Skeletal muscle cell (primary cell): ENCODE data around the gene DNM2.
A peak's percentile ranks its signal among the peaks of the same experiment; 100 is the strongest.

Experiments
- DNase-seq: peaks from one replicate; pipeline ENCODE4 v3.0.0-alpha.2; 2010; ENCODE audit warnings: low read depth
- H3K4me3 ChIP-seq: 2 replicates; pipeline ENCODE4 v1.5.1; 2011; ENCODE audit warnings: low read depth, mild to moderate bottlenecking, control low read depth, low read length, moderate library complexity

The DNM2 gene

DNA sequence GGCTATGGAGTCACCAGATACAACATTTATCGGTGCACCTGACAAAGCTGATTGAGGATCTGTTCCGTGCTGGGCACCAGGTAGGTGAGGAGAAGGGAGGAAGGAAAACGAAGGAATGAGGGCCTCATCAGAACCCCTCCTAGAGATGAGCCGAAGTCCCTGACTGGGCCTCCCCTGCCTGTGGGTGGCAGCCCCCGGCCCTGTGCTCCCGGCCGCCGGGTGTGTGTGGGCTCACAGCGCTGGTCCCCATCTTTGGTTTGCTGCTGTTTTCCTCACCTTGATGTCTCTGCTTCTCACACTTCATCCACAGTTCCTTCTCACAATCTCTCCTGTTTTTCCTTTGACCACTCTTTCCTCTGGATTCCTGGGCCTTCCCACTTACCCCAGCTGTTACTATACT lies 85.4 kb downstream of the DNM2 start:
- no peak overlapping the region for H3K4me3 ChIP-seq
- no peak for DNase-seq

DNA sequence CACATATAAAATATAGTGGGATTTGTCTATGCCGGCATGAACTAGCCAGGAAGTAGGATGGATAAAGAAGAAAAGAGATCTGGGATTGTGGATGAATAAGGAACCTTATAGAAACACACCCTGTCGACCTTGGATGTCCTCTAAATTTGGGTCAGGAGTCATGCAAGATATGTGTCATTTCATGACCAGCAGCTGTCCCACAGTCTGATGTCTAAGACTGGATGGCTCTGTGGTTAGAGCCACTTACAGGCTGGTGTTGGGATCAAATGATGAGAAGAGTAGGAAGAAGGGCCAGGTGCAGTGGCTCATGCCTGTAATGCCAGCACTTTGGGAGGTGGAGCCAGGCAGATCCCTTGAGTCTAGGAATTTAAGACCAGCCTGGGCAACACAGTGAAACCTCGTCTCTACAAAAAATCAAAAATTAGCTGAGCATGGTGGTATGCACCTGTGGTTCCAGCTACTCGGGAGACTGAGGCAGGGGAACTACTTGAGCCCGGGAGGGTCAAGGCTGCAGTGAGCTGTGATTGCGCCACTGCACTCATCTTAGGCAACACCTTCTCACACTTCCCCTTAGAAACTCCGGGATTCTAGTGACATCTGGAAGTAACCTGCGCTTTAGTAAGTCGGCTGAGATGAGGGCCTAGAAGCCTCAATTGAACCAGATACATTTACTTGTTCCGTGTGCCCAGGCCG lies 87.3 kb downstream of the DNM2 start:
- no peak overlapping the region for H3K4me3 ChIP-seq
- DNase-seq: no peak

GRCh38 chr19:10805758-10806247 lies 87.9 kb downstream of the DNM2 start:
- no peak overlapping the region for H3K4me3 ChIP-seq

DNA sequence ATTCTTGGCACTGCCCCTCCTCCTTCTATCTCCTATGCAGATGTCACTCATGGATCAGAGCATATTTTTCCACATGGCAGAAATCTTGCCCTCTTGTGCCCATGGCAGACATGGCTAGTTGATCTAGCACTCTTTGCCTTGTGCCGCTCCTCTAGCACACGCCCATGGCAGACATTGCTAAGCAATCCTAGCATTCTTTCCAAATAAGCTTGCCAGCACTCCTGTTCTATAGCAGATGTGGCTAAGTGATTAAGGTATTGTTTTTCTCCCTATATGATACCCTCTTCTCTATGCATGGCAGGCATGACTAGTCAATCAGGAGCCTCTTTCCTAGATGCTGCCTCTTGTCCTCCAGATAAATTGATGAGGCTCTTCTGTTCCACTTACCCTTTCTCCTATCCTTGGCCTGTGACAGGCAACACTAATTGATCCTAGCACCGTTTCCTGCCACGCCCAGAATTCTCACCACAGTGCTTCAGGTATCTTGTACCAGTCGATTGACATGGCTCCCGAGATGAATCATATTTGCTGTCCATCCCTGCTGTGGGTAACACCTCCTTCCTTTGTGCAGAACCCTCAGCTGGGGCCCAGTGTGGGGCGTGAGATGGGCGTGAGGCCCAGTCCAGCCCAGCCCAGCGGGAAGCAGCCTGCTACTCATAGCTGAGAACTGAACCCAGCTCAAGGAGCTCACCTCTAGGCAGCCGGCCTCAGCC lies 91.2 kb downstream of the DNM2 start:
- peak; percentile 29 for DNase-seq
- no peak overlapping the region for H3K4me3 ChIP-seq

More at GRCh38 chr19:10805758-10806247, 87.9 kb downstream of the DNM2 start:
- DNase-seq: no peak

GRCh38 chr19:10809651-10810285 lies 91.9 kb downstream of the DNM2 start:
- H3K4me3 ChIP-seq: no peak overlapping the region
- no peak for DNase-seq

GRCh38 chr19:10811391-10812111 lies 93.7 kb downstream of the DNM2 start:
- no peak for DNase-seq
- H3K4me3 ChIP-seq: no peak overlapping the region

GRCh38 chr19:10812196-10812595 lies 94.3 kb downstream of the DNM2 start:
- DNase-seq: no peak
- H3K4me3 ChIP-seq: no peak overlapping the region

DNA sequence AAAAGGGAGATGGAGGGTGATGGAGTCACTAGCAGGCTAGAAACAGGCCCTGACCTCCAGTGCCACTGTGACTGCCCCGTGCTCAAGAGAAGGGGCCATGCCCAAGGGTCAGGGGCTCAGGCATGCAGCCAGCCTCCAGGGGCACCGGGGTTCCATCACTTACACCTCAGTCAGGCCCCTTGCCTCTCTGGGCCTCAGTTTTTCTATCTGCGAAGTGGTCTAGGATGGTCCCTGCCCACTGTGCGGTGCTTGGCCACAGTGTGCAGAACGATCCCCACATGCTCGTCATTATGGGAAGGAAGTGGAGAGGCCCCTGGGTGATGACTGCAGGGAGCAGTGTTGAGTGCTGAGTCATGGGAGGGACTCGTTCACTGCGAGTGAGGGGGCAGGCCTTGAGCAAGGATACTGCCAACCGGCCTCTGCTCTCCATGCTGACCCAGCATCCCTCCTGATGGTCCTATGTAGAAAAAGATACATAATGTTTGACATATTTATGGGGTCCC lies 95.1 kb downstream of the DNM2 start:
- no peak overlapping the region for H3K4me3 ChIP-seq
- peak; percentile 88 for DNase-seq

DNA sequence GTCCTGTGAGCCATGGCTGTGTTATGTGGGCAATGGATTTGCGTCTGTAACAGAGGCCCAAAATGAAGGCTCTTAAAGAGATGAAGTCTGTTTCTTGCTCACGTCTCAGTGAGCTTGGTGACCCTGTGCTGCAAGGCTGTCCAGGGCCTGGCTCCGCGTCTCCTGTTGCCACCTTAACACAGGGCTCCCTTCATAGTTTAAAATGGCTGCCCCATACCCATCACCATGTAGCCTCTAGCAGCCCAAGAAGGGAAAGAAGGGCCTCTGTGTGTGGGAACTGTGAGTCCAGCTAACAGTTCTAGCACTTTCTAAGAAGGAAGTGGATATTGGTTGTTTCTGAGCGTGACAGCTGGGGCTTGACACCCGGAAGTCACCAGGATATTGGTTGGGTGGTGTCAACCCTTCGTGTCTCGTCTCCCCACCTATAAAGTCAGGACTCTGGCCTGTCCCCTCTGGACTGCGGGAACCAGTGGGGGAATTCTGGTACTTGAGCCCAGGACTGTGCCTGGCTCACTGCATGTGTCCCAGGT lies 97.2 kb downstream of the DNM2 start:
- H3K4me3 ChIP-seq: peak overlapping the region; percentile 79
- no peak for DNase-seq

DNA sequence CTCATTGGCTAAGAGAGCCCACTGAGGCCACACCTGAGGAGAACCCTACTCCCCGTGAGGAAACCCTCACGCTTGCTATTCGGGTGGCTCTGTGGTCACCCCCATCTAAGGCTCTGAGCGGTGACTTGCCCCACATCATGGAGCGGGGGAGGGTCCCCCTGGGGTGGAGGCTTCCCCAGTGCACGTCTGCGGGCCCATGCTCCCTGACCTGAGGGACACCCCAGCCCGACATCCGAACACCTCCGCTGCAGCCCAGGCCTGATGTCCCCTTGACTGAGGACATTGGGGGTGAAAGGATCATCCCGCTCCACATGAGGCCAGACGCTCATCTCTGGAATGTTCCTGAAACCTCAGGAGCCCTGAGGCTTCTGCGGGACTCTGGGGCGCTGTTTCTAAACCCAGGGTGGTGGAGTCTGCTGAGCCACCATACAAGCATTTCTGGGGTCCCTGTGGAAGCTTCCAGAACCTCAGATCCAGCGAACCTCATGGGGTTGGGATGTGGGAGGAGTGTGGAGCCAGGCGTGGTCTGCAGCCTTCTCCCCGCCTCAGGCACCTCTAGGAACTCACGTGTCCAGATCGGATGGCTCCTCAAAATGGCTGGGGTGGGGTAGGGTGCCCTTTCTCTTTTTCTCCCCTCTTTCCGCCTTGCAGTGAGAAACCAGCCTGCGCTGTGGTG lies 98.2 kb downstream of the DNM2 start:
- DNase-seq: no peak
- peak overlapping the region; percentile 79 for H3K4me3 ChIP-seq

DNA sequence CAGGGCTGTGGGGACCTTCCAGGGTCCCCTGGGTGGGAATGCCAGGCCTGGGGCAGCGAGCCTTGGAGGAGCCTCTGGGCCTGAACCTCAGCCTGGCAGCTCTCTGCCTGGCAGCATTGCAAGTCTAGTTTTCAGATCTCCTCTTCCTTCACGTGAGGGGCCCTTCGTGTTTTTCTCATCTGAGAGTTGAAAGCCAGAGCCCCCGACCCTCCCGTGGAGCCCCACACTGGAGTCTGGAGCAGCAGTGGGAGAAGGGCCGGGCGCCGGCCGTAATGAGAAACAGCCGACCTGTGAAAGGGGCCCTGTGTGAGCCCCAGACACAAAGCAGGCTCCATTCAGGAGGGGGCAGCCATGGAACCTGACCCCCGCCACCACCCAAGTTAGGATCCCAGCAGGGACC lies 98.8 kb downstream of the DNM2 start:
- H3K4me3 ChIP-seq: peak overlapping the region; percentile 79
- DNase-seq: no peak

GRCh38 chr19:10817291-10818038 lies 99.6 kb downstream of the DNM2 start:
- DNase-seq: peak; percentile 93
- H3K4me3 ChIP-seq: peak overlapping the region; percentile 79

DNA sequence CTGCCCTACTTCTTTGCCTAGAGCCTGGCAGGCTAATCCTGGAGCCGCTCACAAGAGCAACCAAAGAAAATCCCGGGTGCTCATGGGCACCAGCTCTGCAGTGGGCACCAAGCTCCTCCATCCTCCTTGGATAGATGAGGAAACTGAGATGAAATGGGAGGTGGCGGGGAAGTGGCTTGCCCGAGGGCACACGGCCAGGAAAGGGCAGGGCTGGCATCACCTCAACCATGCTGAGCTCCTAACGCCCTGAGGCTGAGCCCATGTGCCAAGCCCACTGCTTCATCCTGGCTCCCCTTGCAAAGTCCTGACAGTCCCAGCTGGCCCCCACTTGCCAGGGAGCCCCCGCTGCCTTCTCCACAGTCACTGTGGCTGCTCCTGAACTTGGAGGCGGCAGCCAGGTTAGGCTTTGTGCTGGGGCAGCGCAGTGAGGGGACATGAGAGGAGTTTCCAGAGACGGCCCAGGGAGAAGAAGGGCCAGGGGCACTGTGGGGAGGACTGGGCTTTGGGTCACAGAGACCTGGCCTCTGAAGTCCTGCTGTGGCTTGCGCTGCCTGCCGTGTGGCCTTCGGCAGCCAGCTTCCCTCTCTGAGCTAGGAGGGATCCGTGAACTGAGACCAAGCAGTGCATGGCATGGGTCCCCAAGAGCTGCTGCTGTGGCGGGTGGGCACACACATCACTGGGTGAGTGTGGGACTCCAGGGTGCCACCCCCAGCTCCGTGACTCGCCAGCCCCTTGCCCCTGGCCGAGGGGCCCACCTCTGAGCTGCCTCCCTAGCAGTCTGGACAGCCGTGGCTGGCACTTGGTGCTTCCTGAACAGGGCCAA lies 100.6 kb downstream of the DNM2 start:
- H3K4me3 ChIP-seq: no peak overlapping the region
- DNase-seq: no peak

- DNase-seq: no peak
- H3K4me3 ChIP-seq: no peak overlapping the region
Measured at GRCh38 chr19:10819124-10820060, 101.5 kb downstream of the DNM2 start.

DNA sequence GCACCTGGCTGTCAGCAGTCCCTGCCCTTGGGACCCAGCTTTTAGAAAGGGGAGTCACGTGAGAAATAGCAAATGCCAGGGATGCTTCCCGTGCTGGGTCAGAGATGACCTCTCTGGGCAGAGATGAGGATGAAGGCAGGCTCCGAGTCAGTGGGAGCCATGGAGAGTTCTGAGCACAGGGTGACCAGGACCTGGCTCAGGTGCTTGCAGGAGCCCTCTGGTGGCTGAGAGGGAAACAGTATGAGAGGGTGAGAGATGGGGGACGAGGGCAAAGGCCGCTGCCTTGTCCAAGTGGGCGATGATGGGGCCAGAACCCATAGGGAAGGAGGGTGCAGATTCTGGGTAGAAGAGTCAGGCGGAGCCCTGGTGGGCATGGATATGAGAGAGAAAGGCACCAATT lies 102.3 kb downstream of the DNM2 start:
- no peak overlapping the region for H3K4me3 ChIP-seq
- no peak for DNase-seq

GRCh38 chr19:10823690-10824089 lies 105.8 kb downstream of the DNM2 start:
- no peak for DNase-seq
- no peak overlapping the region for H3K4me3 ChIP-seq
